GM18502 (cell line): ENCODE results near the gene STUB1.
"Not testable (repeated sequence)": the region's sequence is repeated elsewhere in the genome, so short reads cannot be mapped to it uniquely, and the experiment has no call there.

Source experiments
- ATAC-seq: cut with Tn5 transposase; IDR thresholded peaks from one replicate; pipeline ENCODE4 v1.9.1; 2021; ENCODE audit warnings: mild to moderate bottlenecking; ENCODE audit not compliant: unreplicated experiment, poor library complexity

The STUB1 gene

GRCh38 chr16:709566-710499 is 29.6 kb downstream of the STUB1 start:
- ATAC-seq, result no peak

- no peak for ATAC-seq
Observed at GRCh38 chr16:710500-711075, 30.4 kb downstream of the STUB1 start.

- no peak for ATAC-seq
Observed at GRCh38 chr16:711084-711483, 30.9 kb downstream of the STUB1 start.

DNA sequence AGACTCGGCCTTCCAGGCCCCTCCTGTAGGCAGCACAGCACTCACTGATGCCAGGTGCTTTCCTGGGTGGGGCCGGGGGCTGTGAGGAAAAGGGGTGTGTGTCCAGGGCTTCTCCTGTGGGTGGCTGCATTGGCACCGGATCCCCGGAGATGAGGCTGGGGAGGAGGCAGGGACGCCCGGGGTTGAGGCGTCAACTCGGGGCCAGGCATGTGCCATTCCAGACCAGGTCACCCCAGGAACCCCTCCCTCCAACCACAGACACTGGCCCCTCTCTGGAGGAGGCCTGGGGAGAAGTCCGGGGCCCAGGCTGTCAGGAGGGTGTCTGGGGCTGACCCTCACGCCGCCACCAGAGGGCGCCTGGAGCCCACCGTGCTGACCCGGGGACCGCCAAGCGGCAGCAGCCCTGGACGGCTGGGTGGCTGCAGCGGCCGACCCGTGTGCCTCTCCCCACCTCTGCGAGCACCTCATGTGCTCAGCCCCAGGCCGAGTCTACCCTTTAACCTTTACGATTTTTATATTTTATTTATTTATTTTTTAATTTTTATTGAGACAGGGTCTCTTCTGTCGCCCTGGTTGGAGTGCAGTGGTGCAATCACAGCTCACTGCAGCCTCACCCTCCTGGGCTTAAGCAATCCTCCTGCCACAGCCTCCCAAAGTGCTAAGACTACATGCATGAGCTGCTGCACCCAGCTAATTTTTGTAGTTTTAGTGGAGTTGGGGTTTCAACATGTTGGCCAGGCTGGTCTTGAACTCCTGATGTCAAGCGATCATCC is 31.5 kb downstream of the STUB1 start:
- no peak for ATAC-seq

- ATAC-seq, result not testable (repeated sequence)
Observed at GRCh38 chr16:712740-713250, 32.6 kb downstream of the STUB1 start.

DNA sequence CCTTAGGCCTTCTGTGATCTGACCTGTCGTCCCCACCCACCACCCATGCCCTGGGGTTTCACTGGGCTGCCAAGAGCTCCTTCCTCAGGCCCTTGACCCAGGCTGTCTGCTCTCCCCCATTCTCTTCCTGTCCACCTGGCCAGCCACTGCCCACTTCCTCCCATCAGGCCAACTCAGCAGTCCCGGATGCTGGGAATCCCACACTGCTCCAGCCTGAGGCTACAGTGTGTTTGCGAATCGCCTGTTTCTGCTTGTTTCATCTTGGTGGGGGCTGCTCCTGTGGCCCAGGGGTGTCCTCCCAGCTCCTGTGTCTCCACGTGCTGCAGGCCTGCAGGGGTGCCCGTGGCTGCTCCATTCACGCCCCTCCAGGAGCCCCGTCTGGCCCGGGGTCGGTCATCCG is 33.9 kb downstream of the STUB1 start:
- ATAC-seq, result no peak

- ATAC-seq, result peak; percentile 77
Observed at GRCh38 chr16:714558-715476, 34.6 kb downstream of the STUB1 start, which contains the start of gene METRN. TSS of gene METRN (plus strand) at chr16:715118. CDS start at chr16:715290, 172 bp downstream.

- no peak for ATAC-seq
Observed at GRCh38 chr16:715477-716199, 35.4 kb downstream of the STUB1 start.

DNA sequence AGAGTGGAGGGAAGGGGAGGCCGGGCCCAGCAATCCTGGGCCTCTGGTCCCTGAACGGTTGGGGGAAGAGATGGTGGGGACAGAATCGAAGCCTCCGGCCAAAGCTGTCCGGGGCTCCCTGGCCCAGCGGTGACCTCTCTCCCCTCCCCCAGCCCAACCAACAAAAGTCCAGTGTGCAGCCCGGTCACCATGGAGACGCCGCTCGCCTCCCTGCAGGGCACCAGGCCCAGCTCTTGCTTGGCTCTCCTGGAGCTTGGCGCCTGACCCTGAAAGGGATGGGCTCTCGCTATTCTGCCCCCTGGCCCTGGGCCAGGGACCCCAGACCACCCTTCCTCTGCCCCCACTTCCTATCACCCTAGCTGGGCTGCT is 36.0 kb downstream of the STUB1 start:
- ATAC-seq, result no peak

DNA sequence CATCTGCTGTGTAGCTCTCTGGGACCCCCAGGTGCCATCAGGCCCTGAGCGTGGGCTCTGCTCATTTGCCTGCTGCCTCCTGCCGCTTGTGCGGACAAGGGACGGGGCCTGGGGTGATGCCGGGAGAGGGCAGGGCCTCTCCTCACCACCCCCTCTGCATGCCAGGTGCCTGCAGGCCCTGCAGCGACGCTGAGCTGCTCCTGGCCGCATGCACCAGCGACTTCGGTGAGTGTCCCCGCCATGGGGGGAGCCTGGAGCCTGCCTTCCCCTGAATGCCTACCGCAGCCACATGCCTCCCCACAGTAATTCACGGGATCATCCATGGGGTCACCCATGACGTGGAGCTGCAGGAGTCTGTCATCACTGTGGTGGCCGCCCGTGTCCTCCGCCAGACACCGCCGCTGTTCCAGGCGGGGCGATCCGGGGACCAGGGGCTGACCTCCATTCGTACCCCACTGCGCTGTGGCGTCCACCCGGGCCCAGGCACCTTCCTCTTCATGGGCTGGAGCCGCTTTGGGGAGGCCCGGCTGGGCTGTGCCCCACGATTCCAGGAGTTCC is 36.6 kb downstream of the STUB1 start:
- ATAC-seq, result no peak

DNA sequence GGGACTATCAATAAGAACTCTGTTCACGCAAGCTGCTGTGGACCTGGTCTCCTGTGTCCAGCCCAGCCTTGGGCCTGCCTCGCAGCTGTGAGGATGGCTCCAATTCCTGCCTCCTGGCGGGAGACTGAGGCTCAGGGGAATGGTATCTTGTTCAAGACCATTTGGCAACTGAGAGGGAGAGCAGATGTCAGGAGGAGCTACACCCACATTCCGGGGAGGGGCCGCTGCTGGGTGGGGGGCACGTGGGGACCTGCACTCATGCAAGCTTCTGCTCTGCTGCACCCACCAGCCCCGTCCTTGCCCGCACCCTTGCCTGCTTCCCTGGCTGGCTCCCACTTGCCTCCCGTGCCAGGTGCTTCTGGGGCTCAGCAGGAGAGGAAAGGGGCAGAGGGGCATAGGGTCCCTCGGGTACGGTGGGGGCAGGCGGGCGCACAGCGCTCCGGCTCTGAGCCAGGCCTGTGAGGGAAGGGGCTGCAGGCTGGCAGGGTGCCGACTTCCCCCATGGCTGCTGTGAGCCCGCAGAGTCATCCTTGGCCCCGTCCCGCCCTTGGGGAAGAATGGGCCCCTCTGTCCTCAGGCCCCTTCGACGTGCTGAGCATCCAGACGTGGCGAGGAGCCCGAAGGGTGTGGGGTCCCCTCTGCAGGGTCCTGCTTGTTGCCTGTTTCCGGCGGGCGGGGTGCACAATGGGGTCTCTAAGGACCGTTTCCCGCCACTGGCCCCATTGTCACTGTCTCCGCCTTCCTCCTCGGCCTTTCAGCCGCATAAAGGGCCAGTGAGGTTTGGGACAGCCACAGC is 37.4 kb downstream of the STUB1 start:
- no peak for ATAC-seq

- ATAC-seq, result no peak
Observed at GRCh38 chr16:718389-718788, 38.2 kb downstream of the STUB1 start.

DNA sequence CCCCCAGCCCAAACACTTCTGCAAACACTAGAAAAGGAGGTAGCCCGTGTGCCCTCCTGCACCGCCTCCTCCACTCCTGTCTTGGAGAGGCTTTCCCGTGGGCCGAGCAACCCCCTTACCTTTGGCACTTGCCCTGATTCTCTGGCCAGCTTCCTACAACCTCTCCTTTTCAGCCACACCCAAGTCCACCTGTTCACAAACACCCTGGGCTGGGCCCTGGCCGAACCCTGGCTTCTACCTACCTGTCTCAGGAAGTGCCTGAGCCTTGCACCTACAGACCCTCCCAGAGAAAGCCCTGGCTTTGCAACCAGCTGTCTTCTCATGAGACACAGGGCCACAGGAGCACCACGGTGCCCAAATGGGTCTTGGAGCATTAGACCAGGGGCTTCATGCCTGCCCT is 38.7 kb downstream of the STUB1 start:
- ATAC-seq, result no peak

DNA sequence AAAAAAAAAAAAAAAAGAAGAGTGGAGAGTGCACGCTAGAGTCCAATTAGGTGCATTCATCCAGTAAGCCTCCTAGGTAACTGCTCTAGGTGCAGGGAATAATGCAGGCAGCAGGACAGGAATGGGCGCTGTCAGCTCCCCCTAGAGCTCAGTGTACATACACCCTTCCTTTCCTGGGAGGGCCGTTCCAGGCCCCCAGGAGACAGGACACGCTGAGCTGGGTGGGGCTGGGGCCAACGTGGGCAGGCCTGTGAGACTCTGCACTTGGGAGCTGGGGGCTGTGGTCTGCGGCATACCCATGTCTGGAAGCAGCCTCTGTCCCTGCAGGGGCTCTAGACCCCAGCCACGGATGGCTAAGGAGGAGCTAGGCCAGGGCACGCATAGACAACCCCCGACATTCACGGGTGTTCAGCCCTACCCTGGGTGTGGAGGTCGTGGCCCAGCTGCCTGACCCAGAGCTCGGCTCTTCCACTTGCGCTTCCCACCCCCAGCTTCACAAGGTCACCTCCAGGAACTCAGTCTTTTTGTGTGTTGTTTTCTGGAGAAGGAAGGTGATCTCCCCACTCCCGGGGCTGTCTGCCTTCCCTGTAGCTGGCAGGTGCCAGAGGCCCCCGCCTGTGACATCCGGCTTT is 39.7 kb downstream of the STUB1 start:
- ATAC-seq, result no peak

- ATAC-seq, result peak; percentile 22
Observed at GRCh38 chr16:720447-720989, 40.3 kb downstream of the STUB1 start.

DNA sequence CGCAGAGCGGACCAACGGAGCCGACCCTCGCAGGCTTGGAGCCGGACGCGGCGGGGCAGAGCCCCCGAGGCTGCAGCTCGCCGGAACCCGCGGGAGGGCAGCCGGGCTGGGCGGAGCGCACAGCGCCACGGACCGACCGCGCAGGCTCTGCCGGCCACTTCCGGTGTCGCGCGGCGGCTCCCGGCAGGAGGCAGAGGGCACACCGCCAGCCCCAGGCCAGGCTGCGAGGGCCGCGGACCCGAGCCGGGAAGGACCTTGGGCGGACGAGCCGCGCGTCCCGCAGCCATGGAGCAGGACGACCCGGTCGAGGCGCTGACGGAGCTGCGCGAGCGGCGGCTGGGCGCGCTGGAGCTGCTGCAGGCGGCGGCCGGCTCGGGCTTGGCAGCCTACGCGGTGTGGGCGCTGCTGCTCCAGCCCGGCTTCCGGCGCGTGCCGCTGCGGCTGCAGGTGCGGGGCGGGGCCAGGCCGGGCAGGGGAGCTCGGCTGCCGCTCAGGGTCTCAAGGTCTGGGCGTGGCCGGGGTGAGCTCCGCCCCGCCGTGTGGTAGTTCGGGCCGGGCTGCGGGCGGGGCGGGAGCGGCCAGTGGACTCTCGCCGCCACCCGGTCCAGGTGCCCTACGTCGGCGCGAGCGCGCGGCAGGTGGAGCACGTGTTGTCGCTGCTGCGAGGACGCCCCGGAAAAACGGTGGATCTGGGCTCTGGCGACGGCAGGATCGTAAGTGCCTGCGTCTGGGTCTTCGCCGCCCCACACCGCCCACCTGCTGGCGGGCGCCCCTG is 41.0 kb downstream of the STUB1 start, which contains the start of gene ANTKMT:
Gene ANTKMT, plus strand, starts transcription at position 157 of the 775 bp plus-strand sequence. Its CDS starts 129 bp downstream, at position 286.
- peak; percentile 63 for ATAC-seq
